CD4-positive, alpha-beta T cell treated with Interleukin-2 at 100 ng/mL for 4 hours (primary cell): ENCODE measurements around the gene CDK5RAP3.

Experiments
- DNase-seq: peaks from one replicate; pipeline ENCODE4 v3.0.0-alpha.2; 2020; ENCODE audit warnings: low spot score

The CDK5RAP3 gene

GRCh38 chr17:47948706-47949196 is 22.2 kb upstream of the CDK5RAP3 start:
- no peak for DNase-seq

- peak; percentile 81 for DNase-seq
These were observed 21.6 kb upstream of the CDK5RAP3 start for GRCh38 chr17:47949197-47949759.

GRCh38 chr17:47949946-47950345 is 21.0 kb upstream of the CDK5RAP3 start:
- no peak for DNase-seq

GRCh38 chr17:47950448-47950847 is 20.5 kb upstream of the CDK5RAP3 start:
- DNase-seq, result no peak

GRCh38 chr17:47952171-47953021 is 18.5 kb upstream of the CDK5RAP3 start:
- DNase-seq, result no peak

- DNase-seq, result no peak
These were observed 17.0 kb upstream of the CDK5RAP3 start for GRCh38 chr17:47953909-47954308.

- DNase-seq, result no peak
These were observed 15.1 kb upstream of the CDK5RAP3 start for GRCh38 chr17:47955497-47956461.

GRCh38 chr17:47956791-47957590 is 13.9 kb upstream of the CDK5RAP3 start:
- DNase-seq, result no peak

GRCh38 chr17:47957591-47958490 is 13.1 kb upstream of the CDK5RAP3 start, which contains the start of gene PRR15L:
Gene PRR15L (minus strand): TSS chr17:47957883. CDS start chr17:47953234, 4,649 bp downstream.
- DNase-seq, result no peak

- DNase-seq, result no peak
These were observed 10.9 kb upstream of the CDK5RAP3 start for GRCh38 chr17:47959825-47960655.

GRCh38 chr17:47961406-47961805 is 9.5 kb upstream of the CDK5RAP3 start:
- no peak for DNase-seq

- no peak for DNase-seq
These were observed 8.0 kb upstream of the CDK5RAP3 start for GRCh38 chr17:47962901-47963300.

GRCh38 chr17:47964856-47965255 is 6.1 kb upstream of the CDK5RAP3 start:
- no peak for DNase-seq

- DNase-seq, result no peak
These were observed 4.8 kb upstream of the CDK5RAP3 start for GRCh38 chr17:47966079-47966519.

- no peak for DNase-seq
These were observed 3.2 kb upstream of the CDK5RAP3 start for GRCh38 chr17:47967607-47968252.

- DNase-seq, result no peak
These were observed 2.1 kb upstream of the CDK5RAP3 start for GRCh38 chr17:47968836-47969235.

- DNase-seq, result no peak
These were observed 786 bp upstream of the CDK5RAP3 start for GRCh38 chr17:47969930-47970724.

- DNase-seq, result no peak
These were observed 2.6 kb downstream of the CDK5RAP3 start for GRCh38 chr17:47973541-47973940.
